Fibroblast of lung (primary cell): ENCODE results near the gene CLEC5A. TPM values are rescaled to one million over a fixed set of nuclear protein-coding genes. Genes with fewer than 3 reads are reported as not detected.

ENCODE experiments used
- DNase-seq, 2 donors: peaks; one replicate each; pipeline versions ENCODE4 v3.0.0 to v3.0.0-alpha.2; 2010; ENCODE audit warnings: low read depth in 2 of 2
- H2AFZ ChIP-seq: 2 replicates; pipeline ENCODE4 v1.5.1; 2012; ENCODE audit warnings: low read length, control low read depth, inconsistent platforms
- H3K27ac ChIP-seq: 2 replicates; pipeline ENCODE4 v1.5.1; 2011; ENCODE audit warnings: low read length, control low read depth; ENCODE audit not compliant: insufficient read depth
- H3K27me3 ChIP-seq: 2 replicates; pipeline ENCODE4 v1.5.1; 2011; ENCODE audit warnings: mild to moderate bottlenecking, low read length; ENCODE audit not compliant: control insufficient read depth, insufficient read depth
- H3K36me3 ChIP-seq: 2 replicates; pipeline ENCODE4 v1.5.1; 2011; ENCODE audit warnings: low read length; ENCODE audit not compliant: control insufficient read depth, insufficient read depth
- H3K4me1 ChIP-seq: 2 replicates; pipeline ENCODE4 v1.5.1; 2011; ENCODE audit warnings: low read length; ENCODE audit not compliant: control insufficient read depth, insufficient read depth; ENCODE audit errors: extremely low read depth
- H3K4me2 ChIP-seq: 2 replicates; pipeline ENCODE4 v1.5.1; 2011; ENCODE audit warnings: low read length, control low read depth; ENCODE audit not compliant: insufficient read depth; ENCODE audit errors: extremely low read depth
- H3K4me3 ChIP-seq, 4 experiments: fragments of 200-600 bp in 1 of 4; sonication (generic) in 1 of 4; replicated peaks in 1 of 4; 2 replicates each; pipeline ENCODE4 v1.5.1; 2011 to 2016; ENCODE audit warnings: low read length in 4 of 4, low read depth in 3 of 4, mild to moderate bottlenecking in 3 of 4, control low read depth in 2 of 4, inconsistent platforms in 1 of 4, mixed read lengths in 1 of 4; ENCODE audit not compliant: insufficient read depth in 1 of 4; ENCODE audit errors: control extremely low read depth in 1 of 4
- H3K79me2 ChIP-seq: 2 replicates; pipeline ENCODE4 v1.5.1; 2012; ENCODE audit warnings: mild to moderate bottlenecking, low read length, inconsistent platforms; ENCODE audit not compliant: control insufficient read depth, insufficient read depth
- H3K9ac ChIP-seq: 2 replicates; pipeline ENCODE4 v1.5.1; 2011; ENCODE audit warnings: mild to moderate bottlenecking, low read length, control low read depth; ENCODE audit not compliant: insufficient read depth
- H3K9me3 ChIP-seq: 2 replicates; pipeline ENCODE4 v1.5.1; 2012; ENCODE audit warnings: low read depth, low read length; ENCODE audit not compliant: control insufficient read depth, insufficient read depth
- H4K20me1 ChIP-seq: 2 replicates; pipeline ENCODE4 v1.5.1; 2011; ENCODE audit warnings: low read length; ENCODE audit not compliant: control insufficient read depth, insufficient read depth; ENCODE audit errors: extremely low read depth
- EZH2 ChIP-seq: IDR thresholded peaks from 2 replicates; pipeline ENCODE4 v1.5.1; 2012; ENCODE audit warnings: low read length, control low read depth, mild to moderate bottlenecking; ENCODE audit errors: missing control alignments
- polyA plus RNA-seq, 2 donors: library from polyadenylated mRNA; depleted of rRNA in 1 of 2; stranded (reverse) in 1 of 2; unstranded in 1 of 2; fragments of >200 nt; gene quantifications; 2 replicates each; pipeline ENCODE4 v1.2.1, GENCODE V29; 2011 to 2012; ENCODE audit warnings: missing spikeins in 1 of 2
- total RNA-seq: library from RNA; depleted of rRNA; stranded (reverse); fragments of >200 nt; gene quantifications from 2 replicates; pipeline ENCODE4 v1.2.1, GENCODE V29; 2014
- TF ChIP-seq, protein P1 (sequence below), 2 donors: IDR thresholded peaks in 1 of 2; conservative IDR thresholded peaks in 1 of 2; 1 replicate in 1 of 2; 2 replicates in 1 of 2; pipeline ENCODE4 v1.5.1; 2011 to 2012; ENCODE audit warnings: low read length in 2 of 2, control low read depth in 1 of 2, inconsistent platforms in 1 of 2, low read depth in 1 of 2, mild to moderate bottlenecking in 1 of 2

Gene CLEC5A
- total and polyA plus RNA-seq, 2 donors (not counting 1 experiment from before 2014, with no cell fraction given) = not detected

DNA sequence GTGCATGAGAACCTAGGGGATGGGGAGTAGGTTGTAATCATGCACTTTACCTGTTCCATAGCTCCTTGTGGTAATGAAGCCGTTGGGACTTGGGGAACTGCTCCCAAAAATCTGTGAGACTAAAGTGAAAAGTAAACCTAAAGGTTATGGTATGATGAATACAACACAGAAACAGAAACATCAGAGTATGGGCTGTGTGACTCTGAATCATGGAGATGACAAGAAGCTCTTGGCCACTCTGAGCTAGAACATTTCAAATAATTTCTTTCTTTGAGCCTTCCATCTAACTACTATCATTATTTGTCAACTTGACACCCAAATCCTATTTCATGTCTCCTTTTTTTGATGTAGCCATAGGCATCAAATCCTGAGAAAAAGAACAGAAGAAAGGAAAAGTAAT is 2.9 kb downstream of the CLEC5A start:
- DNase-seq = no peak
- Histone ChIP-seq H4K20me1 (no peaks in the 10 kb centered on the region), H3K27ac (no peak overlapping the region), H3K27me3 (no peaks in the 10 kb centered on the region), H3K36me3 (no peaks in the 10 kb centered on the region), H3K4me3 (no peak overlapping the region), H3K79me2 (no peaks in the 10 kb centered on the region), H3K9me3 (no peaks in the 10 kb centered on the region), H3K4me2 (no peak overlapping the region), H3K4me1 (no peaks in the 10 kb centered on the region), H3K9ac (no peak overlapping the region), H2AFZ (no peak overlapping the region)
- no peak for TF ChIP-seq EZH2
- TF ChIP-seq, protein P1, sequence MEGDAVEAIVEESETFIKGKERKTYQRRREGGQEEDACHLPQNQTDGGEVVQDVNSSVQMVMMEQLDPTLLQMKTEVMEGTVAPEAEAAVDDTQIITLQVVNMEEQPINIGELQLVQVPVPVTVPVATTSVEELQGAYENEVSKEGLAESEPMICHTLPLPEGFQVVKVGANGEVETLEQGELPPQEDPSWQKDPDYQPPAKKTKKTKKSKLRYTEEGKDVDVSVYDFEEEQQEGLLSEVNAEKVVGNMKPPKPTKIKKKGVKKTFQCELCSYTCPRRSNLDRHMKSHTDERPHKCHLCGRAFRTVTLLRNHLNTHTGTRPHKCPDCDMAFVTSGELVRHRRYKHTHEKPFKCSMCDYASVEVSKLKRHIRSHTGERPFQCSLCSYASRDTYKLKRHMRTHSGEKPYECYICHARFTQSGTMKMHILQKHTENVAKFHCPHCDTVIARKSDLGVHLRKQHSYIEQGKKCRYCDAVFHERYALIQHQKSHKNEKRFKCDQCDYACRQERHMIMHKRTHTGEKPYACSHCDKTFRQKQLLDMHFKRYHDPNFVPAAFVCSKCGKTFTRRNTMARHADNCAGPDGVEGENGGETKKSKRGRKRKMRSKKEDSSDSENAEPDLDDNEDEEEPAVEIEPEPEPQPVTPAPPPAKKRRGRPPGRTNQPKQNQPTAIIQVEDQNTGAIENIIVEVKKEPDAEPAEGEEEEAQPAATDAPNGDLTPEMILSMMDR (conservative IDR thresholded peaks at IDR 0.05 in 1 of 2, IDR thresholded peaks at IDR 0.05 in 1 of 2; ENCODE audit: low read depth in 1 of 2, low read length in 2 of 2) = no peak

- H3K9ac ChIP-seq = no peak overlapping the region
- no peak overlapping the region for H3K4me3 ChIP-seq
- TF ChIP-seq, protein P1 (conservative IDR thresholded peaks at IDR 0.05 in 1 of 2, IDR thresholded peaks at IDR 0.05 in 1 of 2; ENCODE audit: low read depth in 1 of 2, low read length in 2 of 2) = no peak
- TF ChIP-seq EZH2 = no peak
- no peak for DNase-seq
- H3K27me3 ChIP-seq = no peaks in the 10 kb centered on the region
- no peaks in the 10 kb centered on the region for H3K79me2 ChIP-seq
- no peak overlapping the region for H3K4me2 ChIP-seq
- H2AFZ ChIP-seq = no peak overlapping the region
- H3K4me1 ChIP-seq = no peaks in the 10 kb centered on the region
- no peaks in the 10 kb centered on the region for H3K36me3 ChIP-seq
- no peaks in the 10 kb centered on the region for H3K9me3 ChIP-seq
- H4K20me1 ChIP-seq = no peaks in the 10 kb centered on the region
- H3K27ac ChIP-seq = no peak overlapping the region
Observed at GRCh38 chr7:141941075-141941474, 5.7 kb downstream of the CLEC5A start.

GRCh38 chr7:141930211-141930610 is 16.6 kb downstream of the CLEC5A start:
- Histone ChIP-seq H3K27ac (no peak overlapping the region), H2AFZ (no peak overlapping the region), H3K4me2 (no peak overlapping the region), H3K4me1 (no peaks in the 10 kb centered on the region), H3K36me3 (no peaks in the 10 kb centered on the region), H3K9me3 (no peaks in the 10 kb centered on the region), H3K4me3 (no peak overlapping the region), H3K9ac (no peak overlapping the region), H3K27me3 (no peaks in the 10 kb centered on the region), H4K20me1 (no peaks in the 10 kb centered on the region), H3K79me2 (no peaks in the 10 kb centered on the region)
- TF ChIP-seq, protein P1 (conservative IDR thresholded peaks at IDR 0.05 in 1 of 2, IDR thresholded peaks at IDR 0.05 in 1 of 2; ENCODE audit: low read depth in 1 of 2, low read length in 2 of 2) = no peak
- TF ChIP-seq EZH2 = no peak
- DNase-seq = no peak
